ENCODE measurements around the gene SPOCK1.

Gene SPOCK1

DNA sequence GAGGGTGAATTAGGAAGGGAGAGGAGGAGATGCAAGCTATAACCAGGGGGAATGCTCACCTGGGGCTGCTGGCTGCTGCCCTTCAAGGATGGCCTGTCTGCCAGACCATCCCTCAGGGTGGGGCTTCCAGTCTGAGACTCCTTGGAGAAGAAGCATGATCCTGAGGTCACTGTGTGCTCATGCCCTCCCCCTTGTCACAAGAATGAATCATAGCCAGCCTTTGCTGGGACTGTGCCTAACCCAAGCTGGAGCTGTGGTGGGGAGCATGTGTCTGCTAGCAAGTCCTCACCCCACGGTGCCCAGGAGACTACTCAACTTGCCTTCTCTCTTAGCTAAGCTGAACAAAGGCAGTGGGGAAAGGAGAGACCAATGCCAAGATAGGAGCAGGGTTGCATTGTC is 463.6 kb downstream of the SPOCK1 start:
- TF ChIP-seq CTCF (conservative IDR thresholded peaks at IDR 0.05; ENCODE audit: low read depth, low read length) = no peak
- no peak for DNase-seq (ENCODE audit: low read depth)
- no peak overlapping the region for H3K4me3 ChIP-seq (ENCODE audit: low read length)

DNA sequence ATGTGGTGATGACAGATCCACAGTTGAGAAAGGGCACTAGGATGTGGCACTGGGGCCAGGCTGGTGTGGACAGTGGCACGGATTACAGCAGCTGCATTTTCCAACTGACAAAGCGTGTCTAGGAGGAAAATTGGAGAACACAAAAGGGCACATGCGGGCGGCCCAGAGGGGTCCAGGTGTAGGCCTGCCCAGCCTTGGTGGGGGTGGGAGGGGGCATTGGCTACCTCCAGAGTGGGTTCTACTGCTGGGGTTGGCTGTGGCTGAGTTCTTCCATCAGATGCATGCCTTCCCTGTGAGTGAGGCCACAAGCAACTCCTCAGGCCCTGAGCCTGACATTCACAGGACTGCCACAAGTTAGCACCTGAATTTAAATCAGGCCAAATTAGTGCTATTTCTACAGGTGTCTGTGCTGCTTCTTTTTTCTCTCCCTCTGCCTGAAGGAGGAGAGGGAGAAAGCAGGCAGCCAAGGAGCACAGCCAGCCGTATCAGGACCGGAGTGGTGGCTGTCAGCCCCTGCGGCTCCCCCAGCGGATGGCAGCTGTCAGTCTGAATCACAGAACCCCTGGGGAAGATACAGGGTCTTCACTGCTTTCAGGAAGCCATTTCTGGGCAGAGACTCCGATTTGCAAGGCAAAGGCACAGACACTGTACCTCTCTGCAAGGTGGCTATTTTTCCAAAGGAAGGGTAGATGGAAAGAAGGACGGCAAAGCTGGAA is 464.2 kb downstream of the SPOCK1 start:
- H3K4me3 ChIP-seq (ENCODE audit: low read length) = no peak overlapping the region
- TF ChIP-seq CTCF (conservative IDR thresholded peaks at IDR 0.05; ENCODE audit: low read depth, low read length) = no peak
- DNase-seq (ENCODE audit: low read depth) = no peak

- no peak for TF ChIP-seq CTCF (conservative IDR thresholded peaks at IDR 0.05; ENCODE audit: low read depth, low read length)
- H3K4me3 ChIP-seq (ENCODE audit: low read length) = no peak overlapping the region
- DNase-seq (ENCODE audit: low read depth) = no peak
Observed at GRCh38 chr5:137034213-137034612, 464.9 kb downstream of the SPOCK1 start.

DNA sequence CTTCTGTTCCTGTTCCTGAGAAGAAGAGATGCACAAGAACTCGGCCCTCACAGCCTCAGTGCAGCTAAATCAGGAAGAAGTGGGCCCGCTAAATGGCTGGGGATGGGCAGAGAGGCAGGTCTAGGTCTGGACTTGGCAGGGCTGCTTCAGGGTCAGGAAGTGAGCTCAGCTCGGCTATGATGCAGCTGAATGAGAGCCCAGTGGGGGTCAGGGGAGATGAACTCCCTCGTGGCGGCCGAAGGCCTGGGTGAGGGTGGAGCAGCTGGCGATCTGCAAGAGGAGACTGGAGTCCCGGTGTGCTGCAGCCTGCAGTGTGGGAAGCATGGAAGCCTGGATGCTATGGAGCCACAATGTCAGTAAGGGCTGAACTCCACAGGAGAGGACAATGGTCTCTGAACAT is 466.2 kb downstream of the SPOCK1 start:
- no peak for DNase-seq (ENCODE audit: low read depth)
- H3K4me3 ChIP-seq (ENCODE audit: low read length) = no peak overlapping the region
- no peak for TF ChIP-seq CTCF (conservative IDR thresholded peaks at IDR 0.05; ENCODE audit: low read depth, low read length)

DNA sequence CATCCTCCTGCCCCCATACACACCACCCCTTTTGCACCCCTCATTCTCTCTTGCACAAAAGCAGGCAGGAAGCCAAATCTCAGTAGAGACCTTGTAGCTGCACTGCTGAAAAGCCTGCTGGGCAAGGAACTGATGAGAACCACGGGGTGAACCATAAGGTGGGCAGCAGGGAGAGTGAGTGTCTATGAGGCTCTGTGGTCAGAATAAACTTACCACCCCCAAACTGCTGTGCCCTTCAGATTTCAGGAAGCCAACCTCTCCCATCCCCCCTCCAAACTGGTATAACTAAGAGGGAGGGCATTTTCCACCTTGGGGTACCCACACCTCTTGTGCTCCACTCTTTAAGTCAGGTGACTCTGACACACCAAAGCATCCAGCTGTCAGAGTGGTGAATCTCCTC is 471.4 kb downstream of the SPOCK1 start:
- DNase-seq (ENCODE audit: low read depth) = no peak
- no peak for TF ChIP-seq CTCF (conservative IDR thresholded peaks at IDR 0.05; ENCODE audit: low read depth, low read length)
- no peak overlapping the region for H3K4me3 ChIP-seq (ENCODE audit: low read length)

- DNase-seq (ENCODE audit: low read depth) = no peak
- TF ChIP-seq CTCF (conservative IDR thresholded peaks at IDR 0.05; ENCODE audit: low read depth, low read length) = no peak
Observed at GRCh38 chr5:137026296-137026695, 472.8 kb downstream of the SPOCK1 start.

DNA sequence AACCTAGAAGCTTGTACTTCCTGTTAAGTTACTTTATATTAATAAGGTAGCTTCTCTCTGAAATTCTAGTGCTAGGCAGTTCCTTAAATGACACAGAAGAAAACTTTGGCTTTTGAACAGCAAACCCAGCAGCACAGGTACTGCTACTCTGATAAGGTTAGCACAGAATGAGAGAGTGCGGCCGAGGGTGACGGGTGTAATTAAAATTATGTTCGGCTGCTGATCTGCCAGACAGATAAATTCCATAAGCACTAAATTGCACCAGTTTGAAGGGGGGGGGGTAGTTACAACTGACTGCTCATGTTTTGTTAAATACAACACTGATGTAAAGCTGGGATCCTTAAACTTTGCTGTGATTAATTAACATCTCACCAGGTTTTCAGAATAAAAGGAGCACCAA is 475.1 kb downstream of the SPOCK1 start:
- TF ChIP-seq CTCF (conservative IDR thresholded peaks at IDR 0.05; ENCODE audit: low read depth, low read length) = no peak
- no peak overlapping the region for H3K4me3 ChIP-seq (ENCODE audit: low read length)
- DNase-seq (ENCODE audit: low read depth) = no peak

More at GRCh38 chr5:137026296-137026695, 472.8 kb downstream of the SPOCK1 start:
- H3K4me3 ChIP-seq (ENCODE audit: low read length) = no peak overlapping the region
